H1 (cell line): ENCODE measurements around the gene PIP5K1B. TPM values are rescaled to one million over a fixed set of nuclear protein-coding genes. Genes with fewer than 3 reads are reported as not detected.

Source experiments
- CEBPB ChIP-seq: IDR thresholded peaks from 2 replicates; pipeline ENCODE4 v1.6.1; 2012; ENCODE audit warnings: low read depth, low read length
- CHD7 ChIP-seq: fragments of 300-600 bp; sonication (generic); IDR thresholded peaks from 2 replicates; pipeline ENCODE4 v1.7.1; 2012; ENCODE audit warnings: low read length, moderate library complexity, mild to moderate bottlenecking, inconsistent platforms; ENCODE audit not compliant: insufficient replicate concordance
- EP300 ChIP-seq, 2 experiments: IDR thresholded peaks; 1 replicate in 1 of 2; 2 replicates in 1 of 2; pipeline ENCODE4 v1.6.1; 2011 to 2012; ENCODE audit warnings: low read depth in 2 of 2, low read length in 2 of 2, mild to moderate bottlenecking in 2 of 2, borderline replicate concordance in 1 of 2, inconsistent platforms in 1 of 2, moderate library complexity in 1 of 2
- FOSL1 ChIP-seq: IDR thresholded peaks from 2 replicates; pipeline ENCODE4 v1.6.1; 2011; ENCODE audit warnings: mild to moderate bottlenecking, low read depth, low read length, moderate library complexity; ENCODE audit not compliant: insufficient read depth
- JUN ChIP-seq: IDR thresholded peaks from 2 replicates; pipeline ENCODE4 v1.6.1; 2011; ENCODE audit warnings: low read depth, mild to moderate bottlenecking, improper control_type of control experiment, low read length
- NANOG ChIP-seq: IDR thresholded peaks from 2 replicates; pipeline ENCODE4 v1.6.1; 2011; ENCODE audit warnings: low read length, low read depth, mild to moderate bottlenecking, inconsistent platforms; ENCODE audit not compliant: insufficient read depth, poor library complexity, severe bottlenecking
- NRF1 ChIP-seq: IDR thresholded peaks from 2 replicates; pipeline ENCODE4 v1.6.1; 2011; ENCODE audit warnings: mild to moderate bottlenecking, low read depth, low read length, improper control_type of control experiment
- RNF2 ChIP-seq: fragments of 200-900, 300-1000 bp; sonication (generic); IDR thresholded peaks from 2 replicates; pipeline ENCODE4 v1.7.1; 2016; ENCODE audit warnings: borderline replicate concordance, low read depth, mild to moderate bottlenecking, antibody characterized with exemption, low read length; ENCODE audit not compliant: poor library complexity, severe bottlenecking; ENCODE audit errors: missing control alignments
- SIN3A ChIP-seq, 2 experiments: IDR thresholded peaks in 1 of 2; conservative IDR thresholded peaks in 1 of 2; 2 replicates each; pipeline ENCODE4 v1.6.1; 2011 to 2012; ENCODE audit warnings: low read length in 2 of 2, improper control_type of control experiment in 1 of 2, low read depth in 1 of 2, mild to moderate bottlenecking in 1 of 2
- SP2 ChIP-seq: IDR thresholded peaks from 2 replicates; pipeline ENCODE4 v1.6.1; 2012; ENCODE audit warnings: mild to moderate bottlenecking, low read length, inconsistent platforms
- TBP ChIP-seq: IDR thresholded peaks from 2 replicates; pipeline ENCODE4 v1.6.1; 2011; ENCODE audit warnings: low read depth, low read length, improper control_type of control experiment
- polyA plus RNA-seq, 7 experiments: library from polyadenylated mRNA; depleted of rRNA in 3 of 7; stranded (reverse) in 5 of 7; unstranded in 2 of 7; fragments of >200 nt in 5 of 7; fragments of 200-250 nt in 2 of 7; gene quantifications; 1 replicate in 5 of 7; 2 replicates in 1 of 7; 4 replicates in 1 of 7; pipeline versions ENCODE4 v1.2.1 to v1.2.3, GENCODE V29; 2011 to 2013; ENCODE audit warnings: missing spikeins in 2 of 7, mixed read lengths in 2 of 7
- total RNA-seq: library from RNA; stranded (reverse); fragmentation: NEBNext Ultra II Directional; extraction: Animal tissue kit (Norgen Biotek cat#: 25700); gene quantifications from 2 replicates; pipeline ENCODE4 v1.2.1, GENCODE V29; 2021

Gene PIP5K1B
- total and polyA plus RNA-seq, 2 of the 8 experiments (the other 6 are each of a cell fraction or from before 2014, with no cell fraction given) = 4.7 to 7.7 TPM

GRCh38 chr9:68749135-68749534, 44.1 kb downstream of the PIP5K1B start (continued):
- TF ChIP-seq CHD7 = no peak
- TF ChIP-seq SIN3A (conservative IDR thresholded peaks at IDR 0.05 in 1 of 2, IDR thresholded peaks at IDR 0.05 in 1 of 2; ENCODE audit: low read depth in 1 of 2, low read length in 2 of 2) = no peak
- no peak for TF ChIP-seq NRF1
- no peak for TF ChIP-seq JUN
- no peak for TF ChIP-seq CEBPB
- TF ChIP-seq EP300 (IDR thresholded peaks at IDR 0.05; ENCODE audit: borderline replicate concordance in 1 of 2, low read depth in 2 of 2, low read length in 2 of 2) = no peak
- TF ChIP-seq TBP = no peak
- TF ChIP-seq RNF2 = no peak
- TF ChIP-seq FOSL1 = no peak
- no peak for TF ChIP-seq NANOG
- no peak for TF ChIP-seq SP2
